Measurements from ENCODE around the gene GFRA1.

GFRA1 gene

DNA sequence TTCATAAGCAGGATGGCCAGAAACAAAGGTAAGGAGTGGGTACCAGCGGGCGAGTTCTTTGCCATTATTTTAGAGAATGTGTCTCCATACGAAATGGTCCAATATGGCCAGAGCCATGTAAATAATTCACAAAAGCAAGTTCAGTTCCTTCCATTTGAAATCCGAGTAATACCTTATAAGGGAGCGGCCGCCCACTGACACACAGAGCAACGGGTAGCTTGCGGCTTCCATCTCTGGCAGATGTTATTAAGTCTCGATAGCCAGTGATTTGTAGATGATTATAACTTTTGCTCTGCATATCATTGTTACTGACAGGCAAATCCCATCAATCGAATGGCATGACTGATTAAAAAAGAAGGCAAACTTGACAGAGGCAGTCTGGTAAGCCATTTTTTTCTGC is 63.2 kb downstream of the GFRA1 start:
- no peaks in the 10 kb centered on the region for H3K9me3 ChIP-seq (ENCODE audit: control insufficient read depth in 1 of 2, low read length in 2 of 2)
- no peak overlapping the region for H3K4me3 ChIP-seq (ENCODE audit: low read depth in 1 of 2, low read length in 2 of 2)
- H3K4me1 ChIP-seq (ENCODE audit: control insufficient read depth in 1 of 2, insufficient read depth in 2 of 2, low read length in 2 of 2), result peaks cover 0 to 14% of the 10 kb centered on the region in 2 donors
- no peaks in the 10 kb centered on the region for H3K27me3 ChIP-seq (ENCODE audit: low read depth, low read length)
- no peak overlapping the region for H3K27ac ChIP-seq (ENCODE audit: low read length)
- H3K36me3 ChIP-seq (ENCODE audit: control insufficient read depth in 1 of 2, insufficient read depth in 2 of 2, low read length in 2 of 2), result no peaks in the 10 kb centered on the region

DNA sequence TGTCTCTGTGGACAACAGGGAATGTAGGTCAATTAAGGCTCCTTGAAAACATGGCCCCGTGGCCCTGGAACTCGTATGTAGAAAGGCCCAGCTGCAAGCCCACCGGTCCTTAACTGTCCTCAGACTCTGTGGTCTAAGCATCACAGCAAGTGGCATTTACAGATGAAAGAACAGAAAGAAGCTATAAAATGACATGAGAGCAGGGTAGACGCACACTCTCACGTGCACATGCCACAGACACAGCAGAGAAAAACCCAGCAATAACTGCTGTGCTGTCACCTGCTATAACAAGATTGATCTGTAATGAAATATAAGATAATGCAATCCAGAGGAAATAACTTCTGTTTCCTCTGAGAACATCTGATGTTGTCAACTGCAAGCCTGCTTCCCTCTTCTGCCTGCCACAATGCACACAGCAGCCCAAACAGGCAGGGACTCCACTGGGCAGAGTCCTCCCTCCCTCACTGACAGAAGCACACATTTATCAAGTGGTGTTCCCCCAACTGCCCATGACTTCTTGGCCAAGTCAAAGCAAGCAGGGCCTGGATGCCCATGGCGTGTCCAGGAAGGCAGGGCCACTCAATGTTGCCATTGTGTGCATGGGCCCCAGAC is 63.9 kb downstream of the GFRA1 start:
- Histone ChIP-seq H3K27me3 (ENCODE audit: low read depth, low read length) (no peaks in the 10 kb centered on the region), H3K4me1 (ENCODE audit: control insufficient read depth in 1 of 2, insufficient read depth in 2 of 2, low read length in 2 of 2) (peaks cover 0 to 14% of the 10 kb centered on the region in 2 donors), H3K9me3 (ENCODE audit: control insufficient read depth in 1 of 2, low read length in 2 of 2) (no peaks in the 10 kb centered on the region), H3K36me3 (ENCODE audit: control insufficient read depth in 1 of 2, insufficient read depth in 2 of 2, low read length in 2 of 2) (no peaks in the 10 kb centered on the region), H3K4me3 (ENCODE audit: low read depth in 1 of 2, low read length in 2 of 2) (no peak overlapping the region), H3K27ac (ENCODE audit: low read length) (no peak overlapping the region)

DNA sequence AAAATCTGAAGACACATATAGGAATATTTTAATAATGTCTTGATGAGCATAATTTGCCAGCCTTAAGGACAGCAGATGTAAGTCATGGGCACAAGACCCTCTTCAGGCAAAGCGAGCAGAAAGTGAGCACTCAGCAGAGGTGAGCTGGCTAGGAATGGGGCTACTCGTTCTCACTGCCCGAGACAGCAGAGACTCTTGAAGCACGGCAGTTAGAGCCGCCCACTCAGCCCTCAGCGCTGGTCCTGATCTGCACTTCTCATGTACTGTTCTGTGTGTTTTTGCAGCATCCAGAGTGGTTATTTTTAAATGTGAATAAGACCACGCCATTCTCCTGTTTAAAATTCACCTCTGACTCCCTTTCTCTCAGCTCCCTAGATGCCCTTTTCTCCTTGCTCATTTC is 65.3 kb downstream of the GFRA1 start:
- Histone ChIP-seq H3K4me3 (ENCODE audit: low read depth in 1 of 2, low read length in 2 of 2) (no peak overlapping the region), H3K4me1 (ENCODE audit: control insufficient read depth in 1 of 2, insufficient read depth in 2 of 2, low read length in 2 of 2) (peaks cover 0 to 14% of the 10 kb centered on the region in 2 donors), H3K27me3 (ENCODE audit: low read depth, low read length) (no peaks in the 10 kb centered on the region), H3K9me3 (ENCODE audit: control insufficient read depth in 1 of 2, low read length in 2 of 2) (no peaks in the 10 kb centered on the region), H3K36me3 (ENCODE audit: control insufficient read depth in 1 of 2, insufficient read depth in 2 of 2, low read length in 2 of 2) (no peaks in the 10 kb centered on the region), H3K27ac (ENCODE audit: low read length) (no peak overlapping the region)

DNA sequence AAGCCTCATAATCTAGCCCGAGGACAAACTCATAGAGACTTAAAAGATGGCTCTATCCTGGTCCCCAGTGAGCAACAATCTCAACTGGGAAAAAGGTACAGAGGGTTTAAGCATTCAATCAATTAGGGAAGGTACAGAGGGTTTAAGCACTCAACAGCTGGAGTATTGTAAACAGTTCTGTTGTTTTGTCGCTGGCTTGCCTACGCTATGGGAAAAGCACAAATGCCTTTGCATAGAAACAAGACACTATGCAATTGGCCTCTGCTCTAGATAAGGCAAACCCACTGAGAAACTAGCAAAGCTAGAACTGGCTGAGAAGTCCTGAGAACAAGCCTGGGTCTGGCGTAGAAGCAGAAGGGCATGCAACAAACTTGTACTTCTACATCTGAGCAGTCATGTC is 69.3 kb downstream of the GFRA1 start:
- H3K9me3 ChIP-seq (ENCODE audit: control insufficient read depth in 1 of 2, low read length in 2 of 2), result no peaks in the 10 kb centered on the region
- no peak overlapping the region for H3K4me3 ChIP-seq (ENCODE audit: low read depth in 1 of 2, low read length in 2 of 2)
- H3K27ac ChIP-seq (ENCODE audit: low read length), result no peak overlapping the region
- H3K27me3 ChIP-seq (ENCODE audit: low read depth, low read length), result no peaks in the 10 kb centered on the region
- H3K36me3 ChIP-seq (ENCODE audit: control insufficient read depth in 1 of 2, insufficient read depth in 2 of 2, low read length in 2 of 2), result no peaks in the 10 kb centered on the region
- no peaks in the 10 kb centered on the region for H3K4me1 ChIP-seq (ENCODE audit: control insufficient read depth in 1 of 2, insufficient read depth in 2 of 2, low read length in 2 of 2)

DNA sequence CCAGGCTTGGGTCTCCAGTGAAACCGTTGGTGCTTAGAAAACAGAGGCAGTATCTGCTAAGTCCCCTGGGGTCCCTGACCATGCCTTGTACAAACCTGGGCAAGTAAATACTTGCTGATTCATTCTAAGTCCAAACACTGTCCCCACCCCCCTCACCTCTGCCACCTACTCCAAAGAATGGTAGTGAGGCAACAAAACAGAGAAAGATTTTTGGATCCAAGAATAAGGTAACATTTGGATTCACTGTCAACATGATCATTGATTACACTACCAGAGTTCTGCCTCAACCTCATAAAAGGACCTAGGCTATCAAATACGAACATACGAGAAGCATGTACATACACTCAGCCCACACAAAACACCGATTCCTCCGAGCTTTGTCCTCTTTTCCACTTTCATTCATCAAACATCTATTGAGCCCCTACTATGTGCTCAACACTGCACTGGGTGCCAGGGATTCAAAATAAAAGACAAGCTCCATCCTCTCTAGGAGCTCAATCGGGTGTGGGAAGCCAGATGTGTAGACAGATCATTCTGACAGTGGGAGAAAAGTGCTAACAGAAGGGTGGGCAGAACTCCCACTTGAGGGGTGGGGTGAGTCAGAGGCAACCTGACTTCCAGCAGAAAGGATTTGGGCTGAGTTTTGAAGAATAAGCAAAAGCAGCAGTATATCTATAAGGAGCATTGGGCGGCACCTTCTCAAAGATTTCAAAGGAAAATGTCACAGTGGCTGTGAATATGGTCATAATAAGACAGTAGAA is 71.2 kb downstream of the GFRA1 start:
- H3K36me3 ChIP-seq (ENCODE audit: control insufficient read depth in 1 of 2, insufficient read depth in 2 of 2, low read length in 2 of 2), result no peaks in the 10 kb centered on the region
- H3K27ac ChIP-seq (ENCODE audit: low read length), result no peak overlapping the region
- H3K4me1 ChIP-seq (ENCODE audit: control insufficient read depth in 1 of 2, insufficient read depth in 2 of 2, low read length in 2 of 2), result no peaks in the 10 kb centered on the region
- no peak overlapping the region for H3K4me3 ChIP-seq (ENCODE audit: low read depth in 1 of 2, low read length in 2 of 2)
- H3K27me3 ChIP-seq (ENCODE audit: low read depth, low read length), result no peaks in the 10 kb centered on the region
- H3K9me3 ChIP-seq (ENCODE audit: control insufficient read depth in 1 of 2, low read length in 2 of 2), result no peaks in the 10 kb centered on the region

DNA sequence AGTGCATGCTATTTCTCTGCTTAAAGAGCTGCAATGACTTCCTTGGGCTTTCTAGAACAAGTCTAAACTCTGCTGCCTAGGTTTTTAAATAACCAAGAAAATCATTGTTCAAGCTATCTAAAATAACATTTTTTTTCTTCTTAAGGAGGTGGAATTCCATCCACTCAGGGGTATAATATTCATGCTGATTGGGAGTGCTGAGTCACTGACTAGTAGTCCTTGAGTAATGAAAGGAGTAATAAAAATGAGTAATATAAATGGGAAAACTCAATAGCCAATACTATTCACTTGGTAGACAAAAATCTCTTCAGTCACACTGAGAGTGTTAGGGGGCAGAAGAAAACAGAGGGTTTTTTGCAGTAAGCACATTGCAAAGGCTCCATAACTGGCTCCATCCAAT is 72.0 kb downstream of the GFRA1 start:
- no peak overlapping the region for H3K27ac ChIP-seq (ENCODE audit: low read length)
- no peaks in the 10 kb centered on the region for H3K9me3 ChIP-seq (ENCODE audit: control insufficient read depth in 1 of 2, low read length in 2 of 2)
- H3K27me3 ChIP-seq (ENCODE audit: low read depth, low read length), result no peaks in the 10 kb centered on the region
- H3K4me1 ChIP-seq (ENCODE audit: control insufficient read depth in 1 of 2, insufficient read depth in 2 of 2, low read length in 2 of 2), result no peaks in the 10 kb centered on the region
- H3K36me3 ChIP-seq (ENCODE audit: control insufficient read depth in 1 of 2, insufficient read depth in 2 of 2, low read length in 2 of 2), result no peaks in the 10 kb centered on the region
- H3K4me3 ChIP-seq (ENCODE audit: low read depth in 1 of 2, low read length in 2 of 2), result no peak overlapping the region

DNA sequence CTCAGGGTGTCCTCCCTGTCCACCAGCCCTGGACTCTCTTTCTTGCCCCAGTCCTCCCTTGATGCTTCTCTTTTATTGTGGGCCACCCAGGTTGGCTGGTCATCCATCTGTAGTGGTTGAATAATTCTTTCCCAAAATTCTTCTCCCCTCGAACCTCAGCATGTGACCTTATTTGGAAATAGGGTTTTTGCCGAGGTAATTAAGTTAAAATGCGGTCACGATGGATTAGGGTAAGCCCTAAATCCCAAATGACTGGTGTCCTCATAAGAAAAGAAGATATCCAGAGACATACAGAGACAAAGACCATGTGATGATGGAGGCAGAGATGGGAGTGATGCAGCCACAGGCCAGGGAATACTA is 74.3 kb downstream of the GFRA1 start:
- H3K27ac ChIP-seq (ENCODE audit: low read length), result no peak overlapping the region
- H3K36me3 ChIP-seq (ENCODE audit: control insufficient read depth in 1 of 2, insufficient read depth in 2 of 2, low read length in 2 of 2), result no peaks in the 10 kb centered on the region
- no peak overlapping the region for H3K4me3 ChIP-seq (ENCODE audit: low read depth in 1 of 2, low read length in 2 of 2)
- H3K4me1 ChIP-seq (ENCODE audit: control insufficient read depth in 1 of 2, insufficient read depth in 2 of 2, low read length in 2 of 2), result no peaks in the 10 kb centered on the region
- no peaks in the 10 kb centered on the region for H3K27me3 ChIP-seq (ENCODE audit: low read depth, low read length)
- peaks cover 0 to 4% of the 10 kb centered on the region in 2 donors for H3K9me3 ChIP-seq (ENCODE audit: control insufficient read depth in 1 of 2, low read length in 2 of 2)

DNA sequence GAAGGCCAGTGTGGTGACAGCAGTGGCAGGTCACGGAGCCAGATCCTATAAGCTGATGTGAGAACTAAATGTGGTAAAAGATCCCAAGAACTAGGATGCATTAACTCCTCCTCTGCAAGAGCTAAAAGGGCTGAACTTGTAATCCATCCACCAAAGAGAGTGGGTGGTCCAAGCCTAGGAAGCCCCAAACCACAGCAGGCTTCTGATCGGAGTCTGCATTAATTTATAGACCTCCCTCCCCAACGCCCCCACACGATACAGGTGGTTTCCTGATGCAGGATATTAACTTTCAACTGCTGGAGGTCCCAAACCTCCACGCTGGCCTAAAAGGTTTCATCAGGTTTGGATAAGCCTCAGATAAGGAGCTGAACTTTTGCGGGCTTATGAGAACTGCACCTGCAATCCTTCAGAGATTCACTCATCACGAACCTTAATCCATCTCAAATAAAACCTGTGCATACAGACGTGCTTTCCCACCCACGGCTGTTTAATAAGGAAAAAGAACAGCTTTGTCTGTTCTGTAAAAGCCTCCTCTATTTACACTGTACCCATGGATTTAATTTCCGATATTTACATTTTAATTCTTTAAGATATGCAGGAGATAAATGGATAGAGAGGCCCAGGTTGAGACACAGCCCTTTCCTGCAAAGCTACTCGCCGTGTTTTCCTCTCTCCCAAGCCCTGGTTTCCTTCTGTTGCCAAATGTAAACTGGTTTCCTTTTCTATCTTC is 74.9 kb downstream of the GFRA1 start:
- Histone ChIP-seq H3K4me3 (ENCODE audit: low read depth in 1 of 2, low read length in 2 of 2) (no peak overlapping the region), H3K36me3 (ENCODE audit: control insufficient read depth in 1 of 2, insufficient read depth in 2 of 2, low read length in 2 of 2) (no peaks in the 10 kb centered on the region), H3K4me1 (ENCODE audit: control insufficient read depth in 1 of 2, insufficient read depth in 2 of 2, low read length in 2 of 2) (no peaks in the 10 kb centered on the region), H3K9me3 (ENCODE audit: control insufficient read depth in 1 of 2, low read length in 2 of 2) (peaks cover 0 to 4% of the 10 kb centered on the region in 2 donors), H3K27ac (ENCODE audit: low read length) (no peak overlapping the region), H3K27me3 (ENCODE audit: low read depth, low read length) (no peaks in the 10 kb centered on the region)

DNA sequence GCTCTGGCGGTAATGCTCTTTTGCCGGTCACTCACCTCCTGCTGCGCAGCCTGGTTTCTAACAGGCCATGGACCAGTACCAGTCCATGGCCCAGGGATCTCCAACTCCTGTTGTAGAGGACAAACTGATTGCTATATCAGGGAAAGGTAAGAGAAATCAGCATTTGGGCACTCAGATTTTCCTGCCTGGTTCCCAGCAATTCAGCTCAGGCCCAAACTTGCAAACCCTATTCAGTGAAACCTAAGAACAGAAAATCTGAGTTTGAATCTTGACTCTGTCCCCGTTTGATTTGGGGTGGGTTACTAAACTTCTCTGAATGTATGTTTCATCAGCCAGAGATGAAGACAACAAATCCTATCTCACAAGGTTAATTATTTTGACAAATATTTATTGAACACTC is 77.4 kb downstream of the GFRA1 start:
- peaks cover 0 to 4% of the 10 kb centered on the region in 2 donors for H3K9me3 ChIP-seq (ENCODE audit: control insufficient read depth in 1 of 2, low read length in 2 of 2)
- H3K4me1 ChIP-seq (ENCODE audit: control insufficient read depth in 1 of 2, insufficient read depth in 2 of 2, low read length in 2 of 2), result peaks cover 0 to 4% of the 10 kb centered on the region in 2 donors
- H3K27me3 ChIP-seq (ENCODE audit: low read depth, low read length), result no peaks in the 10 kb centered on the region
- no peaks in the 10 kb centered on the region for H3K36me3 ChIP-seq (ENCODE audit: control insufficient read depth in 1 of 2, insufficient read depth in 2 of 2, low read length in 2 of 2)
- no peak overlapping the region for H3K4me3 ChIP-seq (ENCODE audit: low read depth in 1 of 2, low read length in 2 of 2)
- H3K27ac ChIP-seq (ENCODE audit: low read length), result no peak overlapping the region

DNA sequence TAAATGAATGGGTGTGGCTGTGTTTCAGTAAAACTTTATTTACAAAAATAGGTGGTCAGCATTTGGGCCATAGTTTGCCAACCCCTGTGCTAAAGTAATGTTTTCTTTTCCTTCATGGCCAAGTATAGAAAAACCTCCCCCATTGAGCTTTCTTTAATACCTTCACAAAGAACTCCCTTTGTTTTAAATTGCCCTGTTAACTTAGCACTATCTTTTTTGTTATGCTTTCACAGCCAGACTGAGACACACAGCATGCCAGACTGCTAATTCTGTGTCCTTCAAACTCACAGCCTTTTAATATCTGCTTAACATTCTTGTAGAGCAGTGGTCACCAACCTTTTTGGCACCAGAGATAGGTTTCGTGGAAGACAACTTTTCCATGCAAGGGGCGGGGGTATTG is 78.0 kb downstream of the GFRA1 start:
- H3K4me1 ChIP-seq (ENCODE audit: control insufficient read depth in 1 of 2, insufficient read depth in 2 of 2, low read length in 2 of 2), result peaks cover 0 to 4% of the 10 kb centered on the region in 2 donors
- peaks cover 0 to 4% of the 10 kb centered on the region in 2 donors for H3K9me3 ChIP-seq (ENCODE audit: control insufficient read depth in 1 of 2, low read length in 2 of 2)
- H3K27ac ChIP-seq (ENCODE audit: low read length), result no peak overlapping the region
- no peaks in the 10 kb centered on the region for H3K27me3 ChIP-seq (ENCODE audit: low read depth, low read length)
- no peak overlapping the region for H3K4me3 ChIP-seq (ENCODE audit: low read depth in 1 of 2, low read length in 2 of 2)
- H3K36me3 ChIP-seq (ENCODE audit: control insufficient read depth in 1 of 2, insufficient read depth in 2 of 2, low read length in 2 of 2), result no peaks in the 10 kb centered on the region

DNA sequence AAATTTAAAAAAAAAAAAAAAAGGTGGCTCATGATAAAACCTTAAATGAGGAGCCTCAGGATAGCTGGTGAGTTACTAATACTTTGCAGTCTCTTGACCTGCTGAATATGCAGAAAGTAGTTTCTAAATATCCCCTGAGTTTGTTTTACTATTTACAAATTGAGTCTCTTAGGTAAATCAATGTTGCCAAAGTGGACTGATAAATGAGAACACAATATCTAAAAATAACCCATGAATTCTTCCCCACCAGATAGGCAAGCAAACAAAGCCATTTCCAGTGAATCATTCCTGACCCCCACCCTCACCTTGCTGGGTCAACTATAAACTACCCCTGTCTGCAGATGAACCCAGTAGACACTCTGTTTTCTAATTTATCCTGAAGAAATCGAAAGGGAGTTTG is 78.9 kb downstream of the GFRA1 start:
- Histone ChIP-seq H3K27me3 (ENCODE audit: low read depth, low read length) (no peaks in the 10 kb centered on the region), H3K9me3 (ENCODE audit: control insufficient read depth in 1 of 2, low read length in 2 of 2) (peaks cover 0 to 4% of the 10 kb centered on the region in 2 donors), H3K36me3 (ENCODE audit: control insufficient read depth in 1 of 2, insufficient read depth in 2 of 2, low read length in 2 of 2) (no peaks in the 10 kb centered on the region), H3K4me1 (ENCODE audit: control insufficient read depth in 1 of 2, insufficient read depth in 2 of 2, low read length in 2 of 2) (peaks cover 0 to 4% of the 10 kb centered on the region in 2 donors), H3K27ac (ENCODE audit: low read length) (no peak overlapping the region), H3K4me3 (ENCODE audit: low read depth in 1 of 2, low read length in 2 of 2) (no peak overlapping the region)

Data from muscle layer of duodenum (tissue), 2 donors.